PC-9 (cell line): Measurements from ENCODE around the gene KARS1. TPM values are rescaled to one million over a fixed set of nuclear protein-coding genes. Genes with fewer than 3 reads are reported as not detected.

Source experiments
- BruUV-seq: library from RNA; stranded (reverse); fragments of 400-500 nt; replicated peaks from 2 replicates; lab custom pipeline; 2021; lab: Mats Ljungman, UMichigan
- CTCF ChIA-PET: fragments of 300-600 bp; sonication (Branson Sonifier 250); formaldehyde crosslinking; loops from one replicate; lab custom pipeline; 2022; ENCODE audit warnings: antibody characterized with exemption; lab: Charles Lee
- POLR2A ChIA-PET: fragments of 300-600 bp; sonication (Branson Sonifier 250); formaldehyde crosslinking; loops from one replicate; lab custom pipeline; 2022; ENCODE audit warnings: antibody characterized with exemption; ENCODE audit not compliant: unreplicated experiment; lab: Charles Lee
- DNase-seq, 2 experiments: peaks; one replicate each; pipeline versions ENCODE4 v3.0.0 to v3.0.0-alpha.2; 2015 to 2022; ENCODE audit warnings: mixed read lengths in 1 of 2
- H2AFZ ChIP-seq: fragments of 200-600 bp; sonication (generic); 2 replicates; pipeline ENCODE4 v1.8.1; 2017; ENCODE audit warnings: antibody characterized with exemption
- H3F3A ChIP-seq: fragments of 200-600 bp; sonication (generic); 2 replicates; pipeline ENCODE4 v1.8.1; 2017; ENCODE audit warnings: antibody characterized with exemption, mild to moderate bottlenecking, low read depth; ENCODE audit not compliant: insufficient read depth
- H3K27ac ChIP-seq: fragments of 200-600 bp; sonication (generic); 2 replicates; pipeline ENCODE4 v1.6.1; 2016; ENCODE audit warnings: mixed run types
- H3K27me3 ChIP-seq: fragments of 200-600 bp; sonication (generic); 2 replicates; pipeline ENCODE4 v1.6.1; 2016; ENCODE audit warnings: low read depth, mixed run types; ENCODE audit not compliant: insufficient read depth
- H3K36me3 ChIP-seq: fragments of 200-600 bp; sonication (generic); 2 replicates; pipeline ENCODE4 v1.6.1; 2016; ENCODE audit warnings: low read depth, mixed run types
- H3K4me1 ChIP-seq: fragments of 200-600 bp; sonication (generic); replicated peaks from 2 replicates; pipeline ENCODE4 v1.6.1; 2016; ENCODE audit warnings: mixed run types; ENCODE audit not compliant: insufficient read depth
- H3K4me2 ChIP-seq: fragments of 200-600 bp; sonication (generic); 2 replicates; pipeline ENCODE4 v1.6.1; 2017; ENCODE audit warnings: mixed run types
- H3K4me3 ChIP-seq: fragments of 200-600 bp; sonication (generic); 2 replicates; pipeline ENCODE4 v1.6.1; 2016; ENCODE audit warnings: mixed run types
- H3K79me2 ChIP-seq: fragments of 200-600 bp; sonication (generic); 2 replicates; pipeline ENCODE4 v1.6.1; 2017; ENCODE audit warnings: low read depth, mixed run types
- H3K9me2 ChIP-seq: fragments of 200-600 bp; sonication (generic); 2 replicates; pipeline ENCODE4 v1.8.1; 2017; ENCODE audit warnings: mild to moderate bottlenecking; ENCODE audit not compliant: insufficient read depth
- H3K9me3 ChIP-seq: fragments of 200-600 bp; sonication (generic); 2 replicates; pipeline ENCODE4 v1.8.1; 2016; ENCODE audit warnings: low read depth; ENCODE audit not compliant: insufficient read depth
- H4K20me1 ChIP-seq: fragments of 200-600 bp; sonication (generic); 2 replicates; pipeline ENCODE4 v1.8.1; 2017; ENCODE audit not compliant: insufficient read depth
- EZH2 ChIP-seq: fragments of 200-600 bp; sonication (generic); IDR thresholded peaks from 2 replicates; pipeline ENCODE4 v1.8.0; 2017; ENCODE audit warnings: antibody characterized with exemption, low read depth
- intact Hi-C: fragments of 100-400 bp; cut with micrococcal nuclease; formaldehyde crosslinking; loops from one replicate; pipeline ENCODE4 v1.10.0; 2022; ENCODE audit not compliant: unreplicated experiment
- total RNA-seq: library from RNA; stranded (reverse); gene quantifications from 2 replicates; pipeline ENCODE4 v1.2.3, GENCODE V29; 2021
- TF ChIP-seq, protein P1 (sequence below): fragments of 200-600 bp; sonication (generic); conservative IDR thresholded peaks from 2 replicates; pipeline ENCODE4 v1.6.1; 2017; ENCODE audit warnings: mixed run types, antibody characterized with exemption, mild to moderate bottlenecking, moderate library complexity

The KARS1 gene
- total RNA-seq, 1 experiment from 2014 or later: 132 TPM

DNA sequence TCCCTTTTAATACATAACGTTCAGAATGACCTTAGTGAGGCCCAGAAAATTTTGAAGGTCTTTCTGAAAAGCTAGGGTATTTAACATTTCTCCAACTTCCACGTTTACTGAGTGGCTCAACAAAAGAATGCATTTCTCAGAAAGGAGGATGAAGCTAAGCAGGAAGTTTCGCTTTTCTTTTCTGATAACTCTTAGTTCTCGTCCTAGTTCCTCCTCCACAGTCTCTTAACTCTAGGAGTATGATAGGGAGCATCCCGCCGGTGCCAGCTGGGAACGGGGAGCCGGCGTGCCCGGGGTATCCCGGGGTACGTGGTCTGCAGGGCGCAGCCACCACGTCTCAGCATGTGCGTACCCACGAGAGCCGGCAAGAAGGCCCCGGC, 363 bp downstream of the KARS1 start:
- Histone ChIP-seq H3K79me2 (peaks cover 93% of the 10 kb centered on the region), H3K4me2 (peak overlapping the region; percentile 94), H3K9me2 (no peaks in the 10 kb centered on the region), H3K4me3 (peak overlapping the region; percentile 98), H3K4me1 (peaks cover 27% of the 10 kb centered on the region), H3K36me3 (peaks cover 8% of the 10 kb centered on the region; the same call in 1 of the 2 replicates), H4K20me1 (peaks cover 25% of the 10 kb centered on the region), H3F3A (peaks cover 14% of the 10 kb centered on the region; the same call in 1 of the 2 replicates), H3K27me3 (no peaks in the 10 kb centered on the region), H3K9me3 (no peaks in the 10 kb centered on the region), H3K27ac (peak overlapping the region; percentile 67), H2AFZ (peak overlapping the region; percentile 97)
- TF ChIP-seq EZH2: no peak
- TF ChIP-seq, protein P1, sequence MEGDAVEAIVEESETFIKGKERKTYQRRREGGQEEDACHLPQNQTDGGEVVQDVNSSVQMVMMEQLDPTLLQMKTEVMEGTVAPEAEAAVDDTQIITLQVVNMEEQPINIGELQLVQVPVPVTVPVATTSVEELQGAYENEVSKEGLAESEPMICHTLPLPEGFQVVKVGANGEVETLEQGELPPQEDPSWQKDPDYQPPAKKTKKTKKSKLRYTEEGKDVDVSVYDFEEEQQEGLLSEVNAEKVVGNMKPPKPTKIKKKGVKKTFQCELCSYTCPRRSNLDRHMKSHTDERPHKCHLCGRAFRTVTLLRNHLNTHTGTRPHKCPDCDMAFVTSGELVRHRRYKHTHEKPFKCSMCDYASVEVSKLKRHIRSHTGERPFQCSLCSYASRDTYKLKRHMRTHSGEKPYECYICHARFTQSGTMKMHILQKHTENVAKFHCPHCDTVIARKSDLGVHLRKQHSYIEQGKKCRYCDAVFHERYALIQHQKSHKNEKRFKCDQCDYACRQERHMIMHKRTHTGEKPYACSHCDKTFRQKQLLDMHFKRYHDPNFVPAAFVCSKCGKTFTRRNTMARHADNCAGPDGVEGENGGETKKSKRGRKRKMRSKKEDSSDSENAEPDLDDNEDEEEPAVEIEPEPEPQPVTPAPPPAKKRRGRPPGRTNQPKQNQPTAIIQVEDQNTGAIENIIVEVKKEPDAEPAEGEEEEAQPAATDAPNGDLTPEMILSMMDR: no peak
- ChIA-PET CTCF (interaction anchor here (0.7 to 0.8 kb wide), 3 partner anchors 24 to 183 kb away, joined by 3 to 5 read pairs (median 3); partner anchors contain the start of gene ADAT1), POLR2A (interaction anchor here (0.7 to 1.4 kb wide), 2 partner anchors 24 to 305 kb away, joined by 3 to 4 read pairs; partner anchors contain the start of gene ADAT1)
- no peak for DNase-seq
- intact Hi-C loops: loop anchor here (1.0 kb wide), 1 partner anchor 24 kb away; the partner anchor contains the start of gene ADAT1
- TSS peak; percentile 65 for BruUV-seq

- Histone ChIP-seq H4K20me1 (peaks cover 25% of the 10 kb centered on the region; the same call in 1 of the 2 replicates), H3K27me3 (no peaks in the 10 kb centered on the region), H3K27ac (no peak overlapping the region), H3K9me3 (no peaks in the 10 kb centered on the region), H2AFZ (no peak overlapping the region), H3K9me2 (no peaks in the 10 kb centered on the region), H3K4me1 (peaks cover 9% of the 10 kb centered on the region), H3K4me2 (no peak overlapping the region), H3K36me3 (peaks cover 28% of the 10 kb centered on the region), H3F3A (peaks cover 14% of the 10 kb centered on the region; the same call in 1 of the 2 replicates), H3K79me2 (peaks cover 67% of the 10 kb centered on the region), H3K4me3 (no peak overlapping the region)
- intact Hi-C loops: no loop called here
- DNase-seq: no peak
- POLR2A ChIA-PET: no interaction called here
- CTCF ChIA-PET: no interaction called here
- TF ChIP-seq, protein P1: no peak; the same call in 1 of the 2 replicates
- TF ChIP-seq EZH2: no peak
- BruUV-seq: no TSS peak
Measured at GRCh38 chr16:75644240-75645012, 3.0 kb downstream of the KARS1 start.

DNA sequence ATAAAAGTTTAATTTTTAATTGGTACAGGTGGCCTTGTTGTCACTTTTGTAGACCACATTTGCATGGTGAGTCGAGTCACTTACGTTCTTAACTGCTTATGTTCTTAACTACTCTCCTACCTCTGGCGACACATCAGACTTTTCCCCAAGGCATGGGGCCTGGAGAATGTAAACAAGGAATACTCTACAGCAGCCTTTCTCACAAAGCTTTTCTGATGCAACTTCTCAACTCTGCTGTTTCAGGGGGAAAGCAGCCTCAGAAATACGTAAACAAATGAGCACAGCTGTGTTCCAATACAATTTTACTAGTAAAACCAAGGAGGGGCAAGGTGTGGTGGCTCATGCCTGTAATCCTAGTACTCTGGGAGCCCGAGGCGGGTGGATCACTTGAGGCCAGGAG, 6.9 kb downstream of the KARS1 start:
- no peaks in the 10 kb centered on the region for H3K9me3 ChIP-seq
- no peak for DNase-seq
- peaks cover 34% of the 10 kb centered on the region for H3K79me2 ChIP-seq
- no TSS peak for BruUV-seq
- H2AFZ ChIP-seq: no peak overlapping the region
- ChIA-PET POLR2A (no interaction called here), CTCF (no interaction called here)
- intact Hi-C loops: no loop called here
- no peaks in the 10 kb centered on the region for H3K9me2 ChIP-seq
- H4K20me1 ChIP-seq: peaks cover 25% of the 10 kb centered on the region
- TF ChIP-seq, protein P1: no peak
- TF ChIP-seq EZH2: no peak
- no peaks in the 10 kb centered on the region for H3K4me1 ChIP-seq
- H3K4me3 ChIP-seq: no peak overlapping the region
- H3K4me2 ChIP-seq: no peak overlapping the region
- no peaks in the 10 kb centered on the region; the same call in 1 of the 2 replicates for H3F3A ChIP-seq
- no peak overlapping the region for H3K27ac ChIP-seq
- H3K27me3 ChIP-seq: no peaks in the 10 kb centered on the region
- H3K36me3 ChIP-seq: peaks cover 47% of the 10 kb centered on the region
